Prostate gland (tissue), 2 donors: ENCODE results near the gene SUSD5. TPM values are rescaled to one million over a fixed set of nuclear protein-coding genes. Genes with fewer than 3 reads are reported as not detected.

ENCODE experiments used
- DNase-seq: peaks from one replicate; pipeline ENCODE4 v3.0.0-alpha.2; 2019; ENCODE audit warnings: low spot score
- H3K27ac ChIP-seq, 2 donors: fragments of 200-600 bp; sonication (generic); 2 replicates each; pipeline ENCODE4 v1.5.1; 2017 to 2019
- H3K27me3 ChIP-seq: fragments of 200-600 bp; sonication (generic); replicated peaks from 2 replicates; pipeline ENCODE4 v1.5.1; 2019; ENCODE audit not compliant: insufficient read depth
- H3K36me3 ChIP-seq, 2 donors: fragments of 200-600 bp; sonication (generic); 1 replicate in 1 of 2; 2 replicates in 1 of 2; pipeline versions ENCODE4 v1.5.1 to v1.8.1; 2017 to 2019
- H3K4me1 ChIP-seq: fragments of 200-600 bp; sonication (generic); replicated peaks from 2 replicates; pipeline ENCODE4 v1.5.1; 2019
- H3K4me3 ChIP-seq, 2 donors: fragments of 200-600 bp; sonication (generic); 2 replicates each; pipeline ENCODE4 v1.5.1; 2017 to 2019
- H3K9me3 ChIP-seq: fragments of 200-600 bp; sonication (generic); 2 replicates; pipeline ENCODE4 v1.5.1; 2017
- CTCF ChIP-seq, 4 experiments: fragments of 200-600 bp in 2 of 4; fragments of 450-650 bp in 2 of 4; sonication (generic) in 2 of 4; IDR thresholded peaks; 1 replicate in 3 of 4; 2 replicates in 1 of 4; pipeline ENCODE4 v1.5.1; 2016 to 2019; ENCODE audit warnings: antibody characterized with exemption in 4 of 4, mild to moderate bottlenecking in 2 of 4, moderate library complexity in 2 of 4
- POLR2A ChIP-seq: fragments of 450-650 bp; IDR thresholded peaks from one replicate; pipeline ENCODE4 v1.6.1; 2016; ENCODE audit warnings: antibody characterized with exemption, mild to moderate bottlenecking
- POLR2AphosphoS5 ChIP-seq: sonication (generic); formaldehyde crosslinking; IDR thresholded peaks from one replicate; pipeline ENCODE4 v1.6.1; 2017; ENCODE audit warnings: antibody characterized with exemption
- WGBS: methylation state at CpG from one replicate; pipeline ENCODE4 v1.1.5; 2018; 5-methylcytosine and 5-hydroxymethylcytosine counted together
- intact Hi-C: fragments of 100-400 bp; cut with DNase I; formaldehyde crosslinking; loops from one replicate; pipeline ENCODE4 v1.14.2; 2022
- total RNA-seq, 2 donors: library from RNA; depleted of rRNA; stranded (reverse); fragments of >200 nt; gene quantifications; one replicate each; pipeline ENCODE4 v1.1.0, GENCODE V29; 2016

The SUSD5 gene
- total RNA-seq, 2 donors from 2014 or later, result 0.77 to 6.9 TPM

- intact Hi-C loops, result no loop called here
- DNase-seq, result no peak
- no peak for TF ChIP-seq POLR2A
- TF ChIP-seq CTCF (IDR thresholded peaks at IDR 0.05), result no peak
- TF ChIP-seq POLR2AphosphoS5, result no peak
- Histone ChIP-seq H3K9me3 (no peaks in the 10 kb centered on the region), H3K27ac (no peak overlapping the region), H3K4me1 (no peaks in the 10 kb centered on the region), H3K4me3 (no peak overlapping the region), H3K27me3 (no peaks in the 10 kb centered on the region), H3K36me3 (no peaks in the 10 kb centered on the region)
- WGBS, result 67% methylated on average over 1 of the region's 1 CpG
These were observed 21.7 kb upstream of the SUSD5 start for GRCh38 chr3:33240261-33240660.

- TF ChIP-seq POLR2A, result no peak
- no peak for TF ChIP-seq POLR2AphosphoS5
- TF ChIP-seq CTCF (IDR thresholded peaks at IDR 0.05), result no peak
- intact Hi-C loops, result no loop called here
- Histone ChIP-seq H3K4me1 (no peaks in the 10 kb centered on the region), H3K27ac (no peak overlapping the region), H3K4me3 (no peak overlapping the region), H3K36me3 (no peaks in the 10 kb centered on the region), H3K9me3 (no peaks in the 10 kb centered on the region), H3K27me3 (no peaks in the 10 kb centered on the region)
- 100% methylated on average over 1 of the region's 1 CpG for WGBS
- DNase-seq, result no peak
These were observed 20.3 kb upstream of the SUSD5 start for GRCh38 chr3:33238923-33239322.

GRCh38 chr3:33237439-33237838 lies 18.8 kb upstream of the SUSD5 start:
- Histone ChIP-seq H3K36me3 (no peaks in the 10 kb centered on the region), H3K27me3 (no peaks in the 10 kb centered on the region), H3K4me1 (no peaks in the 10 kb centered on the region), H3K9me3 (no peaks in the 10 kb centered on the region), H3K27ac (no peak overlapping the region), H3K4me3 (no peak overlapping the region)
- no peak for TF ChIP-seq POLR2A
- TF ChIP-seq POLR2AphosphoS5, result no peak
- no peak for TF ChIP-seq CTCF (IDR thresholded peaks at IDR 0.05)
- intact Hi-C loops, result no loop called here
- WGBS, result 90% methylated on average over 4 of the region's 4 CpGs
- DNase-seq, result no peak

- no peak overlapping the region for H3K4me3 ChIP-seq
- no peak for TF ChIP-seq CTCF (IDR thresholded peaks at IDR 0.05)
- TF ChIP-seq POLR2A, result no peak
- no peaks in the 10 kb centered on the region for H3K36me3 ChIP-seq
- H3K27me3 ChIP-seq, result no peaks in the 10 kb centered on the region
- intact Hi-C loops, result no loop called here
- no peaks in the 10 kb centered on the region for H3K9me3 ChIP-seq
- WGBS, result 30% methylated on average over 2 of the region's 2 CpGs
- no peak overlapping the region for H3K27ac ChIP-seq
- no peaks in the 10 kb centered on the region for H3K4me1 ChIP-seq
- DNase-seq, result no peak
These were observed 17.4 kb upstream of the SUSD5 start for GRCh38 chr3:33236005-33236404.

- no peaks in the 10 kb centered on the region for H3K36me3 ChIP-seq
- no peak for TF ChIP-seq CTCF (IDR thresholded peaks at IDR 0.05)
- TF ChIP-seq POLR2AphosphoS5, result no peak
- no peak for TF ChIP-seq POLR2A
- 92% methylated on average over 1 of the region's 1 CpG for WGBS
- no peak overlapping the region for H3K4me3 ChIP-seq
- no peak for DNase-seq
- H3K4me1 ChIP-seq, result no peaks in the 10 kb centered on the region
- no peaks in the 10 kb centered on the region for H3K9me3 ChIP-seq
- intact Hi-C loops, result no loop called here
- H3K27me3 ChIP-seq, result no peaks in the 10 kb centered on the region
- no peak overlapping the region for H3K27ac ChIP-seq
These were observed 15.3 kb upstream of the SUSD5 start for GRCh38 chr3:33233884-33234283.
